ENCODE results near the gene SLC39A3.

The SLC39A3 gene

GRCh38 chr19:2774083-2774679, 34.4 kb upstream of the SLC39A3 start:
- no peaks in the 10 kb centered on the region for H3K27me3 ChIP-seq (ENCODE audit: insufficient read depth, insufficient read length)
- no peak overlapping the region for H3K4me3 ChIP-seq (ENCODE audit: insufficient read length, low read depth)
- TF ChIP-seq ZNF274 (IDR thresholded peaks at IDR 0.05; ENCODE audit: low read depth, low read length) (no peak), YY1 (IDR thresholded peaks at IDR 0.05; ENCODE audit: insufficient read depth, insufficient read length) (no peak), SUZ12 (IDR thresholded peaks at IDR 0.05; ENCODE audit: extremely low read depth, insufficient read depth, insufficient read length) (no peak)
- peaks cover 13% of the 10 kb centered on the region for H3K4me1 ChIP-seq (ENCODE audit: insufficient read depth, insufficient read length)
- no peak for DNase-seq (ENCODE audit: low read depth, low spot score)
- H3K9ac ChIP-seq (ENCODE audit: insufficient read length, low read depth), result peak overlapping the region; percentile 10
- peaks cover 79% of the 10 kb centered on the region for H3K36me3 ChIP-seq (ENCODE audit: insufficient read depth, insufficient read length, low read length)
- no peaks in the 10 kb centered on the region for H3K9me3 ChIP-seq (ENCODE audit: insufficient read depth, low read length)

GRCh38 chr19:2771786-2772674, 32.2 kb upstream of the SLC39A3 start:
- H3K9me3 ChIP-seq (ENCODE audit: insufficient read depth, low read length), result no peaks in the 10 kb centered on the region

GRCh38 chr19:2770055-2771013, 30.5 kb upstream of the SLC39A3 start:
- no peak for DNase-seq (ENCODE audit: low read depth, low spot score)
- no peak overlapping the region for H3K4me3 ChIP-seq (ENCODE audit: insufficient read length, low read depth)
- H3K9me3 ChIP-seq (ENCODE audit: insufficient read depth, low read length), result no peaks in the 10 kb centered on the region
- H3K9ac ChIP-seq (ENCODE audit: insufficient read length, low read depth), result no peak overlapping the region
- H3K4me1 ChIP-seq (ENCODE audit: insufficient read depth, insufficient read length), result peaks cover 11% of the 10 kb centered on the region
- peaks cover 81% of the 10 kb centered on the region for H3K36me3 ChIP-seq (ENCODE audit: insufficient read depth, insufficient read length, low read length)
- TF ChIP-seq SUZ12 (IDR thresholded peaks at IDR 0.05; ENCODE audit: extremely low read depth, insufficient read depth, insufficient read length) (no peak), YY1 (IDR thresholded peaks at IDR 0.05; ENCODE audit: insufficient read depth, insufficient read length) (no peak), ZNF274 (IDR thresholded peaks at IDR 0.05; ENCODE audit: low read depth, low read length) (no peak)
- no peaks in the 10 kb centered on the region for H3K27me3 ChIP-seq (ENCODE audit: insufficient read depth, insufficient read length)

More at GRCh38 chr19:2771786-2772674, 32.2 kb upstream of the SLC39A3 start:
- no peak for TF ChIP-seq SUZ12 (IDR thresholded peaks at IDR 0.05; ENCODE audit: extremely low read depth, insufficient read depth, insufficient read length)
- TF ChIP-seq ZNF274 (IDR thresholded peaks at IDR 0.05; ENCODE audit: low read depth, low read length), result no peak
- TF ChIP-seq YY1 (IDR thresholded peaks at IDR 0.05; ENCODE audit: insufficient read depth, insufficient read length), result no peak
- peaks cover 80% of the 10 kb centered on the region for H3K36me3 ChIP-seq (ENCODE audit: insufficient read depth, insufficient read length, low read length)
- no peak overlapping the region for H3K4me3 ChIP-seq (ENCODE audit: insufficient read length, low read depth)
- peaks cover 16% of the 10 kb centered on the region for H3K4me1 ChIP-seq (ENCODE audit: insufficient read depth, insufficient read length)
- no peaks in the 10 kb centered on the region for H3K27me3 ChIP-seq (ENCODE audit: insufficient read depth, insufficient read length)
- peak overlapping the region; percentile 32 for H3K9ac ChIP-seq (ENCODE audit: insufficient read length, low read depth)
- no peak for DNase-seq (ENCODE audit: low read depth, low spot score)

DNA sequence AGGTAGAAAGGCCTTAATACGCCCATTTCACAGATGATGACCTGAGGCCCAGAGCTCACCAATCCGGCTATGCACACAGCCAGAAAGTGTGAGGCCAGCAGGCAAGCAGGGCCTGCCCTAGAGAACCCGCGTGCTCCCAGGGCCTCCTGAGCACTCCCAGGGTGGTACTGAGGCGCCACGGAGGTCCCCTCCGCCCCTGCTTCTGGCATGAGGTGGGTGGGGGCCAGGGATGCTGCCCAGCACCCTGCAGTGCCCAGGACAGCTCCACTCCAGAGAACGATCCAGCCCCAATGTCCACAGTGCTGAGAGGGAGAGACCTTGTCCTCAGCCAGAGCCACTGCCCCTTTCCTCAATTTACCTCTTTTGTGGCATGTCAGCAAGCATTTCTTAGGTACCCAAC, 29.4 kb upstream of the SLC39A3 start:
- H3K36me3 ChIP-seq (ENCODE audit: insufficient read depth, insufficient read length, low read length), result peaks cover 81% of the 10 kb centered on the region
- no peak for DNase-seq (ENCODE audit: low read depth, low spot score)

DNA sequence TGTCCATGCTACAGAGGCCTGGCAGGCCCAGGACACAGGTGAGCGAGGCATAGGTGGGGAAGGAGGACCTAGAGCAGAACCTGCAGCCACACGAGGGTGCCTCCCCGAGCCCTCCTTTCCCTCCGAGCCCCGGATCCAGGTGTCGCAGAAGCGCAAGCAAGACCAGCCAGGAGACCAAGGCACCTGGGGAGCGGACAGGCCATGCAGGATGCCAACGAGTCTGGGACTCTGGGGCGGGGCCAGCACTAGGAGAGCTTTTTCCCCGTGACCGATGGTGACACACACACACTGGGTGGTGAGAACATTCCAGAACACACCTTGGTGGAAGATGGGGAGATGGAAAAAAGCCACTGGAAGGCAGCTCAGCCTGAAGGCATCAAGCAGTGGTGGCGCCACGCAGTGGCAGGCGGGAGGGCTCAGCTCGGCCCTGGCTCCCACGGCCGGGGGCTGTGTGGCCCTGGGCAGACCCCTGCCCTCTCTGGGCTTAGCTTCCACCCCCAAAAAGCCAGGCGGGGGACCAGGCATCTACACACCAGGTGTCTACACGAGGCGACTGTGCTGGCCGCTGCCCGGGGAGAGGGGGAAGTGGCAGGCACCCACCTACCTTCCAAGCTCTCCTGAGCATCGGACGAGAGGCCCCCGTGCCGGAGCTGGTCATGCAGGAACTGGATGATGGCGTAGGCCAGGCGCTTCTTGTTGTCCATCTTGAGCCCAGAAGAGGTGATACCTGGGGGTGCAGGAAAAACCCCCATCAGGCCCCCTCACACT, 28.7 kb upstream of the SLC39A3 start:
- Histone ChIP-seq H3K36me3 (ENCODE audit: insufficient read depth, insufficient read length, low read length) (peaks cover 84% of the 10 kb centered on the region), H3K4me1 (ENCODE audit: insufficient read depth, insufficient read length) (peaks cover 7% of the 10 kb centered on the region), H3K9ac (ENCODE audit: insufficient read length, low read depth) (no peak overlapping the region), H3K27me3 (ENCODE audit: insufficient read depth, insufficient read length) (no peaks in the 10 kb centered on the region), H3K9me3 (ENCODE audit: insufficient read depth, low read length) (no peaks in the 10 kb centered on the region), H3K4me3 (ENCODE audit: insufficient read length, low read depth) (no peak overlapping the region)
- DNase-seq (ENCODE audit: low read depth, low spot score), result no peak
- TF ChIP-seq SUZ12 (IDR thresholded peaks at IDR 0.05; ENCODE audit: extremely low read depth, insufficient read depth, insufficient read length), result no peak
- no peak for TF ChIP-seq YY1 (IDR thresholded peaks at IDR 0.05; ENCODE audit: insufficient read depth, insufficient read length)
- no peak for TF ChIP-seq ZNF274 (IDR thresholded peaks at IDR 0.05; ENCODE audit: low read depth, low read length)

More for the DNA sequence above, 29.4 kb upstream of the SLC39A3 start:
- no peak for TF ChIP-seq SUZ12 (IDR thresholded peaks at IDR 0.05; ENCODE audit: extremely low read depth, insufficient read depth, insufficient read length)
- TF ChIP-seq YY1 (IDR thresholded peaks at IDR 0.05; ENCODE audit: insufficient read depth, insufficient read length), result no peak
- TF ChIP-seq ZNF274 (IDR thresholded peaks at IDR 0.05; ENCODE audit: low read depth, low read length), result no peak
- no peaks in the 10 kb centered on the region for H3K9me3 ChIP-seq (ENCODE audit: insufficient read depth, low read length)
- H3K9ac ChIP-seq (ENCODE audit: insufficient read length, low read depth), result no peak overlapping the region
- H3K4me1 ChIP-seq (ENCODE audit: insufficient read depth, insufficient read length), result peaks cover 9% of the 10 kb centered on the region
- H3K27me3 ChIP-seq (ENCODE audit: insufficient read depth, insufficient read length), result no peaks in the 10 kb centered on the region
- no peak overlapping the region for H3K4me3 ChIP-seq (ENCODE audit: insufficient read length, low read depth)

DNA sequence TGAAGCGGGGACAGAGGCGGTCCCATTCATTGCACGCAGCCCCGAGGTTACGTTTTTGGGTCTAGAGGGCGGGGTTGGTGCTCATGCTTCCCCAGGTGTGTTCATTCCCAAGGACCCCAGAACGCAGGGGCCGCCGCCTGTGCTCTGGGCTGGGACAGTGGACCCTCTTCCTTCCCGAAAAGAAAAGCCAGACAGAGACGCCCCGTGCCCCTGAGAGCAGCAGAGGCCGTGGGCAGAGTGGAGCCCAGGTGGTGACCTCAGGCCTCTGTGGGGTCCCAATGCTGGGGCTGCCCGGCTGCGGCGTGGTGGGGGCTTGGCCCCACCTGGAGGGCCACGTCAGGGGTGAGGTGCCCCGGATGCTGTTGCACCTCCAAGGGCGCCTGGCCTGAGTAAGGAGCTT, 27.9 kb upstream of the SLC39A3 start:
- no peak for DNase-seq (ENCODE audit: low read depth, low spot score)
- Histone ChIP-seq H3K4me1 (ENCODE audit: insufficient read depth, insufficient read length) (peaks cover 16% of the 10 kb centered on the region), H3K9ac (ENCODE audit: insufficient read length, low read depth) (no peak overlapping the region), H3K36me3 (ENCODE audit: insufficient read depth, insufficient read length, low read length) (peaks cover 92% of the 10 kb centered on the region), H3K27me3 (ENCODE audit: insufficient read depth, insufficient read length) (no peaks in the 10 kb centered on the region), H3K4me3 (ENCODE audit: insufficient read length, low read depth) (no peak overlapping the region), H3K9me3 (ENCODE audit: insufficient read depth, low read length) (no peaks in the 10 kb centered on the region)
- TF ChIP-seq SUZ12 (IDR thresholded peaks at IDR 0.05; ENCODE audit: extremely low read depth, insufficient read depth, insufficient read length) (no peak), ZNF274 (IDR thresholded peaks at IDR 0.05; ENCODE audit: low read depth, low read length) (no peak), YY1 (IDR thresholded peaks at IDR 0.05; ENCODE audit: insufficient read depth, insufficient read length) (no peak)

Data from NT2/D1 (cell line).